ACC112 (cell line): Measurements from ENCODE around the gene PLOD3.
A peak's percentile ranks its signal among the peaks of the same experiment; 100 is the strongest.

Experiments used
- H2AFZ ChIP-seq: fragments of 200-600 bp; sonication (generic); one replicate; pipeline ENCODE4 v1.6.0; 2017; ENCODE audit warnings: antibody characterized with exemption, low read length; ENCODE audit not compliant: unreplicated experiment
- H3K27ac ChIP-seq: fragments of 200-600 bp; sonication (generic); 2 replicates; pipeline ENCODE4 v1.5.1; 2014; ENCODE audit warnings: low read depth, mild to moderate bottlenecking, antibody characterized with exemption, low read length, moderate library complexity
- H3K27me3 ChIP-seq: fragments of 200-600 bp; sonication (generic); 2 replicates; pipeline ENCODE4 v1.6.1; 2014; ENCODE audit warnings: mild to moderate bottlenecking, antibody characterized with exemption, low read length, moderate library complexity, mixed read lengths; ENCODE audit not compliant: insufficient read depth
- H3K36me3 ChIP-seq: fragments of 200-600 bp; sonication (generic); 2 replicates; pipeline ENCODE4 v1.6.1; 2016; ENCODE audit warnings: mild to moderate bottlenecking, antibody characterized with exemption, low read length, moderate library complexity, mixed read lengths; ENCODE audit not compliant: insufficient read depth
- H3K4me1 ChIP-seq: fragments of 200-600 bp; sonication (generic); one replicate; pipeline ENCODE4 v1.6.1; 2016; ENCODE audit warnings: low read length, mixed read lengths; ENCODE audit not compliant: insufficient read depth, unreplicated experiment, control insufficient read depth
- H3K4me3 ChIP-seq: fragments of 200-600 bp; sonication (generic); 2 replicates; pipeline ENCODE4 v1.5.1; 2014; ENCODE audit warnings: mild to moderate bottlenecking, low read depth, low read length
- H3K79me2 ChIP-seq: fragments of 200-600 bp; sonication (generic); one replicate; pipeline ENCODE4 v1.6.0; 2016; ENCODE audit warnings: low read length; ENCODE audit not compliant: control insufficient read depth, unreplicated experiment, insufficient read depth

The PLOD3 gene

GRCh38 chr7:101175664-101176063, 41.7 kb downstream of the PLOD3 start:
- no peaks in the 10 kb centered on the region for H3K79me2 ChIP-seq
- peaks cover 10% of the 10 kb centered on the region for H3K4me1 ChIP-seq
- H3K36me3 ChIP-seq, result no peaks in the 10 kb centered on the region
- no peak overlapping the region for H3K27ac ChIP-seq
- H3K4me3 ChIP-seq, result no peak overlapping the region
- H3K27me3 ChIP-seq, result peaks cover 84% of the 10 kb centered on the region
- H2AFZ ChIP-seq, result no peak overlapping the region

- 0 out of 2 replicates have a peak overlapping the region, but pooled peaks have one; percentile 24 for H3K4me3 ChIP-seq
- no peak overlapping the region for H2AFZ ChIP-seq
- peaks cover 18% of the 10 kb centered on the region for H3K4me1 ChIP-seq
- H3K27me3 ChIP-seq, result peaks cover 80% of the 10 kb centered on the region
- no peaks in the 10 kb centered on the region for H3K36me3 ChIP-seq
- H3K79me2 ChIP-seq, result no peaks in the 10 kb centered on the region
- H3K27ac ChIP-seq, result no peak overlapping the region
Observed at GRCh38 chr7:101174322-101174854, 43.0 kb downstream of the PLOD3 start.

- H3K79me2 ChIP-seq, result no peaks in the 10 kb centered on the region
- no peak overlapping the region for H2AFZ ChIP-seq
- H3K36me3 ChIP-seq, result no peaks in the 10 kb centered on the region
- H3K4me1 ChIP-seq, result peaks cover 24% of the 10 kb centered on the region
- peak overlapping the region; percentile 70 for H3K4me3 ChIP-seq
- H3K27me3 ChIP-seq, result peaks cover 75% of the 10 kb centered on the region
- H3K27ac ChIP-seq, result peak overlapping the region; percentile 25; the same call in 1 of the 2 replicates
Observed at GRCh38 chr7:101173752-101174244, 43.6 kb downstream of the PLOD3 start.

- no peaks in the 10 kb centered on the region for H3K36me3 ChIP-seq
- H3K4me3 ChIP-seq, result peak overlapping the region; percentile 70
- no peaks in the 10 kb centered on the region for H3K79me2 ChIP-seq
- H3K27ac ChIP-seq, result peak overlapping the region; percentile 25; the same call in 1 of the 2 replicates
- H3K4me1 ChIP-seq, result peaks cover 30% of the 10 kb centered on the region
- peaks cover 72% of the 10 kb centered on the region for H3K27me3 ChIP-seq
- H2AFZ ChIP-seq, result peak overlapping the region; percentile 45
Observed at GRCh38 chr7:101172854-101173751, 44.3 kb downstream of the PLOD3 start.

- H3K4me1 ChIP-seq, result peaks cover 39% of the 10 kb centered on the region
- H3K36me3 ChIP-seq, result no peaks in the 10 kb centered on the region
- no peak overlapping the region for H2AFZ ChIP-seq
- peak overlapping the region; percentile 70 for H3K4me3 ChIP-seq
- H3K79me2 ChIP-seq, result no peaks in the 10 kb centered on the region
- peaks cover 72% of the 10 kb centered on the region for H3K27me3 ChIP-seq
- H3K27ac ChIP-seq, result no peak overlapping the region
Observed at GRCh38 chr7:101172005-101172853, 45.2 kb downstream of the PLOD3 start.

- H3K79me2 ChIP-seq, result no peaks in the 10 kb centered on the region
- no peaks in the 10 kb centered on the region for H3K36me3 ChIP-seq
- H2AFZ ChIP-seq, result no peak overlapping the region
- H3K27ac ChIP-seq, result no peak overlapping the region
- peaks cover 46% of the 10 kb centered on the region for H3K4me1 ChIP-seq
- no peak overlapping the region; the same call in 1 of the 2 replicates for H3K4me3 ChIP-seq
- H3K27me3 ChIP-seq, result peaks cover 71% of the 10 kb centered on the region
Observed at GRCh38 chr7:101171442-101171837, 45.9 kb downstream of the PLOD3 start.

GRCh38 chr7:101170617-101171441, 46.6 kb downstream of the PLOD3 start:
- Histone ChIP-seq H3K27me3 (peaks cover 73% of the 10 kb centered on the region), H2AFZ (no peak overlapping the region), H3K4me3 (no peak overlapping the region), H3K27ac (no peak overlapping the region), H3K79me2 (no peaks in the 10 kb centered on the region), H3K4me1 (peaks cover 52% of the 10 kb centered on the region), H3K36me3 (no peaks in the 10 kb centered on the region)

- H2AFZ ChIP-seq, result peak overlapping the region; percentile 17
Observed at GRCh38 chr7:101169838-101170551, 47.4 kb downstream of the PLOD3 start.

GRCh38 chr7:101169110-101169837, 48.1 kb downstream of the PLOD3 start:
- Histone ChIP-seq H3K36me3 (no peaks in the 10 kb centered on the region), H3K27me3 (peaks cover 71% of the 10 kb centered on the region), H3K4me3 (peak overlapping the region; percentile 60), H3K79me2 (no peaks in the 10 kb centered on the region), H2AFZ (peak overlapping the region; percentile 17), H3K4me1 (peaks cover 62% of the 10 kb centered on the region), H3K27ac (no peak overlapping the region; the same call in 1 of the 2 replicates)

More at GRCh38 chr7:101169838-101170551, 47.4 kb downstream of the PLOD3 start:
- H3K79me2 ChIP-seq, result no peaks in the 10 kb centered on the region
- peak overlapping the region; percentile 60 for H3K4me3 ChIP-seq
- H3K27me3 ChIP-seq, result peaks cover 71% of the 10 kb centered on the region
- peaks cover 57% of the 10 kb centered on the region for H3K4me1 ChIP-seq
- H3K36me3 ChIP-seq, result no peaks in the 10 kb centered on the region
- no peak overlapping the region for H3K27ac ChIP-seq
